Measurements from ENCODE around the gene RAP1GAP2. TPM values are rescaled to one million over a fixed set of nuclear protein-coding genes. Genes with fewer than 3 reads are reported as not detected.
A peak's percentile ranks its signal among the peaks of the same experiment; 100 is the strongest.

Gene RAP1GAP2
- total RNA-seq, 1 donor: 2.9 TPM

- no peak overlapping the region for H2AFZ ChIP-seq (ENCODE audit: low read length)
- no peak for DNase-seq (ENCODE audit: insufficient read length, low spot score, missing footprints)
- H4K20me1 ChIP-seq (ENCODE audit: insufficient read depth, low read length): no peaks in the 10 kb centered on the region
- H3K36me3 ChIP-seq (ENCODE audit: insufficient read depth, low read length): peaks cover 20% of the 10 kb centered on the region
- no peak overlapping the region for H3K27ac ChIP-seq (ENCODE audit: low read depth, low read length)
- no peaks in the 10 kb centered on the region for H3K9me3 ChIP-seq (ENCODE audit: low read depth, low read length)
- H3K4me2 ChIP-seq (ENCODE audit: insufficient read depth, low read length): no peak overlapping the region
- TF ChIP-seq CTCF (IDR thresholded peaks at IDR 0.05; ENCODE audit: extremely low read depth, low read depth, low read length): peak; percentile 66
- H3K4me1 ChIP-seq (ENCODE audit: insufficient read depth, low read length): peaks cover 3% of the 10 kb centered on the region
- H3K79me2 ChIP-seq (ENCODE audit: insufficient read depth, low read length): no peaks in the 10 kb centered on the region
- no peaks in the 10 kb centered on the region for H3K27me3 ChIP-seq (ENCODE audit: insufficient read depth, low read length)
- no peak overlapping the region for H3K4me3 ChIP-seq (ENCODE audit: insufficient read depth, low read length)
These were observed 216.8 kb downstream of the RAP1GAP2 start for GRCh38 chr17:3012926-3013581.

- Histone ChIP-seq H3K4me3 (ENCODE audit: insufficient read depth, low read length) (no peak overlapping the region), H3K36me3 (ENCODE audit: insufficient read depth, low read length) (peaks cover 21% of the 10 kb centered on the region), H3K27ac (ENCODE audit: low read depth, low read length) (peak overlapping the region; percentile 15), H3K4me1 (ENCODE audit: insufficient read depth, low read length) (peaks cover 3% of the 10 kb centered on the region), H3K9me3 (ENCODE audit: low read depth, low read length) (no peaks in the 10 kb centered on the region), H3K79me2 (ENCODE audit: insufficient read depth, low read length) (no peaks in the 10 kb centered on the region), H2AFZ (ENCODE audit: low read length) (no peak overlapping the region), H4K20me1 (ENCODE audit: insufficient read depth, low read length) (no peaks in the 10 kb centered on the region), H3K27me3 (ENCODE audit: insufficient read depth, low read length) (no peaks in the 10 kb centered on the region), H3K4me2 (ENCODE audit: insufficient read depth, low read length) (no peak overlapping the region)
- DNase-seq (ENCODE audit: insufficient read length, low spot score, missing footprints): no peak
- no peak for TF ChIP-seq CTCF (IDR thresholded peaks at IDR 0.05; ENCODE audit: extremely low read depth, low read depth, low read length)
These were observed 219.7 kb downstream of the RAP1GAP2 start for GRCh38 chr17:3015890-3016289.

GRCh38 chr17:3017936-3018335 lies 221.7 kb downstream of the RAP1GAP2 start:
- Histone ChIP-seq H3K4me2 (ENCODE audit: insufficient read depth, low read length) (no peak overlapping the region), H4K20me1 (ENCODE audit: insufficient read depth, low read length) (no peaks in the 10 kb centered on the region), H3K79me2 (ENCODE audit: insufficient read depth, low read length) (no peaks in the 10 kb centered on the region), H2AFZ (ENCODE audit: low read length) (no peak overlapping the region), H3K36me3 (ENCODE audit: insufficient read depth, low read length) (peaks cover 36% of the 10 kb centered on the region), H3K4me3 (ENCODE audit: insufficient read depth, low read length) (no peak overlapping the region), H3K9me3 (ENCODE audit: low read depth, low read length) (peaks cover 4% of the 10 kb centered on the region), H3K27ac (ENCODE audit: low read depth, low read length) (no peak overlapping the region), H3K27me3 (ENCODE audit: insufficient read depth, low read length) (no peaks in the 10 kb centered on the region), H3K4me1 (ENCODE audit: insufficient read depth, low read length) (peaks cover 3% of the 10 kb centered on the region)
- no peak for DNase-seq (ENCODE audit: insufficient read length, low spot score, missing footprints)
- no peak for TF ChIP-seq CTCF (IDR thresholded peaks at IDR 0.05; ENCODE audit: extremely low read depth, low read depth, low read length)

- Histone ChIP-seq H3K4me2 (ENCODE audit: insufficient read depth, low read length) (no peak overlapping the region), H3K36me3 (ENCODE audit: insufficient read depth, low read length) (peaks cover 36% of the 10 kb centered on the region), H3K4me1 (ENCODE audit: insufficient read depth, low read length) (peaks cover 3% of the 10 kb centered on the region), H2AFZ (ENCODE audit: low read length) (no peak overlapping the region), H4K20me1 (ENCODE audit: insufficient read depth, low read length) (no peaks in the 10 kb centered on the region), H3K79me2 (ENCODE audit: insufficient read depth, low read length) (no peaks in the 10 kb centered on the region), H3K4me3 (ENCODE audit: insufficient read depth, low read length) (no peak overlapping the region), H3K27ac (ENCODE audit: low read depth, low read length) (no peak overlapping the region), H3K9me3 (ENCODE audit: low read depth, low read length) (peaks cover 9% of the 10 kb centered on the region), H3K27me3 (ENCODE audit: insufficient read depth, low read length) (no peaks in the 10 kb centered on the region)
- no peak for DNase-seq (ENCODE audit: insufficient read length, low spot score, missing footprints)
- no peak for TF ChIP-seq CTCF (IDR thresholded peaks at IDR 0.05; ENCODE audit: extremely low read depth, low read depth, low read length)
These were observed 223.5 kb downstream of the RAP1GAP2 start for GRCh38 chr17:3019761-3020160.
